Posterior cingulate gyrus (tissue), 11 donors: ENCODE data around the gene CHID1.

Experiments
- DNase-seq, 10 donors: peaks; one replicate each; pipeline versions ENCODE4 v3.0.0 to v3.0.0-alpha.2; 2020 to 2021; ENCODE audit warnings: mixed read lengths in 3 of 10
- intact Hi-C: fragments of 100-400 bp; cut with DNase I; formaldehyde crosslinking; loops from one replicate; pipeline ENCODE4 v1.15.1; 2023

Gene CHID1

DNA sequence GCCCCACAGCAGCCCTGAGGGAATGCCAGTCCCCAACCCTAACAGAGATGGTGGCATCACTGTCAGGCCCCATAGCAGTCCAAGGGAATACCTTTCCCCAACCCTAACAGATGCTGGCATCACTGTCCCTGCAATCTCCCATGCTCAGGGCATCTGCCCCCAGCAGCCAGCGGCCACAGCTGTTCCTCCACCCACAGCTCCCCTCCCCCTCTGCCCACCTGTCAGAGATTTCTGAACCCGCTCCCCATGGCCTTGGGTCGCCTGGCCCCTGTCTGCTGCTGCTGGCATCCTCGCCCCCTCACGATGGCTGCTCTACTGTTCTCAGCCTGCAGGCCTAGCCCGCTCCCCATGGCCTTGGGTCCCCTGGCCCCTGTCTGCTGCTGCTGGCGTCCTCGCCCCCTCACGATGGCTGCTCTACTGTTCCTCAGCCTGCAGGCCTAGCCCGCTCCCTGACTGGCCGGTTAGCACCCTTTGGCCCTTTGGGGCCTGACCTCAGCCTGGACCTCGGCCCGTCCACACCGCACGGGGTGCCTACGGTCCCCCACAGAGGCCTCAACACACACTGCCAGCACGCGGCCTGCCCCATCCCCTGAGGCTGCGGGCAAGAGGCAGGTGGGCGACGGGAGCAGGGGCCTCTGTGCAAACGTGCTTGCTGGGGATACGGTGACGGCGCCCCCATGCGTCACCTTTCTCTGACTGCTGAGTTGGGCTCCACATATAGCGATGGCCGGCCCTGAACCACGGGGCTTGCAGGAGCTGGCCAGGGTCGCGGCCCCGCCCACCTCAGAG lies 20.7 kb downstream of the CHID1 start:
- DNase-seq = no peak
- intact Hi-C loops = no loop called here

DNA sequence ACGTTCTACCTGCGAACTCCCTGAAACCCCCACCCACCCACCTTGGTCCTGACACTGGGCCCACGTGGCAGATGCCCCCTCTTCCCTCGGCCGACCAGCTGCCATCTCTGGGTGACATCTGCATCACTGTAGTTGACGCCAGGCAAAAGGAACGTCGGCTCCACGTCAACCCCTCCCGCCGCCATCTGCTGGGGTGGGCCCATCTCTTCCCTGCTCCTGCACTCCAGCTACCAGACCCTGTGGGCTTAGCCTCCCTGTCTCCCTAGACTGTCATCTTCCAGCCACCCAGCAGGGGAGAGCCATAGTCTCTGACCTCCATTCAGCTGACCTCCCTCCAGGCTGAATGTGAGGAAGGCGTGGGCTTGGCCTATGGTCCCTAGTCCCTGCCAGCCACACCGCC lies 21.4 kb downstream of the CHID1 start:
- DNase-seq = no peak
- intact Hi-C loops = no loop called here

DNA sequence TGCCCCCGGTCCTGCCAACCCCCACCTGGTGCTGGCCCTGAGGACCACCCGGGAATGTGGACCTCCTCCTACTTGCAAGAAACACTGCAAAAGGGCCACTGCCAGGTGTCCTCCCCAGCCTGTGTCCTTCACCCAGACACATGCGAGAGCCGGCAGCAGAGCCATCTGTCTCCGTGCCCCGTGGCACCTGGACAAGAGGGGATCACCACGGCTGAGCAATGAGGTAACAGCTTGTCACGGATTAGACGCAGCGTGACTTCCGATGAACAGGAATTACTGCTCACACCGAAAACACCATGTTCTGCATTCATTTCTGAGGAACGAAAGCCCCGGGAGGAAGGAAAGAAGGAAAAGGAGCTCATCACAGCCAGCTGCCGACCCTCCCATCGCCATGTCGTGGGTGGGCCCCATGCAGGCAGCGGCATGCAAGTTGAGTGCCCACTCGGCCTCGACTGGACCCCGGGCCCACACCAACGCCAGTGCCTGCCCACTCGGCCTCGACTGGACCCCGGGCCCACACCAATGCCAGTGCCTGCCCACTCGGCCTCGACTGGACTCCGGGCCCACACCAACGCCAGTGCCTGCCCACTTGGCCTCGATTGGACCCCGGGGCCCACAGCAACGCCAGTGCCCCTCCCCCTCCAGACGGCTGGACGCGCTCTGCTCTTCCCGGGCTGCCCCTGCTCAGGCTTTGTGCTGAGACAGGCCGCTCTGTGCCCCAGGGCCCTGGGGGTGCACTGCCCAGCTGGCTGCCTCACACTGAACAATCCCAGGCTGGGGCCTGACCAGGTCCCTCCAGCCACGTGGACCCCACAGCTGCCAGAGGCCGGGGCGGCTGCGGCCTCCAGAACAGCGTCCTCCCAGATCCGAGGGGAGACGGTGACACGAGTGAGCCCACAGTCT lies 22.0 kb downstream of the CHID1 start:
- peak in 3 of 10 donors; percentile 25 to 91 (median 54) for DNase-seq
- intact Hi-C loops = no loop called here

DNA sequence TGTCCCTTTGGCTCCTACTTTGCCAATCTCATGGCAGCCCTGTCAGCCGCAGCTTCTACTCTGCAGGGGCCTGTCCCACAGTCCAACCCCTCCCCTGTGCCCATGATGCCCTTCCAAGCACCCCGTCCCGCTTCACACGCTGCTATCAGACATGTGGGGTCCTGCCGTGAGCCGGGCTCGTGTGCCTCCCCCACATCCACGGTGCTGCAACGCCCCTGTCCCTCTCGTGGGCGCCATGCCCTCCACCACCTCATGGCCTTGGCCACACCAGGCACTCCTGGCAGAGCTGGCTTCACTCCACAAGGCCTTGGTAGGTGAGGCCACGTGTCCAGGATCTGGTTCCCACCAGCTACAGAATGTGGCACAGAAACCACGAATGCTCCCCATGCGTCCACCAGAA lies 23.0 kb downstream of the CHID1 start:
- no peak for DNase-seq
- intact Hi-C loops = no loop called here

DNA sequence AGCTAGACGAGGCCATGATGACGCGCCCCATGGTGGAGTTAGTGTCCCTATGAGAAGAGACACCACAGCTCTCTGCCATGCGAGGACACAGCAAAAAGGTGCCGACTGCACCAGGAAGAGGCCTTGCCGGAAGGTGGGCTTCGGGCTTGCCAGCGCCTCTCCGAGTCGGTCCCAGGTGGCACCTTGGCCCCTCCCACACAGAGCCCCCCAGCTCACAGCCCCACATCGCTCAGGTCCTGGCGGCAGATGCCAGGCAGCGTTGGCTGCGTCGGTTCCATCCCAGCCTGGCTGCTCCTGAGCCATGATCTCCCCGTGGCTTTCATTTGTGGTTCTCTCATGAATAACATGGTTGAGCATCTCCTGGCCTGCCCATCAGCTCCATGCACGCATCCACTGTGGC lies 24.0 kb downstream of the CHID1 start:
- DNase-seq = no peak
- intact Hi-C loops = no loop called here

DNA sequence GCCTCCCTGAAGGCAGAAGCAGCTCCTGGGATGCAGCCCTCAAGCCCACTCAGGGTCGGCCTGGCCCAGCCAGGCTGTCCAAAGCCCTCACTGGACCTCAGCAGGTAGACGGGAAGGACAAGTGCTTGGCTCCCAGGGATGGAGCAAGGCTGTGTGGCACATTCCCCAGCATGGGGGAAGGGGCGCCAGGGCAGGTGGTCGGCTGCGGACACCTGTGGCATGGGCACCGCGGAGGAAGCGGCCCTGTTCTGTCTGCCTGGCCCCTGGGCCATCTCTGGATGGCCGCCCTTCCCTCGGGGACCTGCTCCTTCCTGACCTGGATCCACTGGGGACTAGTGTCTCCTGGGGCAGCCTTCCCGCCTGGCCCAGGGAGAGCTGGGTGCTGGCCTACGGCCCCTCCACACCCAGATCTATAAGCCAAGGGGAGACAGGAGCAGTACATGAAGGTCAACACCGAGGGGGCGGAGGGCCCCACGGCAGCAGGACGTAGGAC lies 26.0 kb downstream of the CHID1 start:
- intact Hi-C loops = no loop called here
- DNase-seq = no peak

DNA sequence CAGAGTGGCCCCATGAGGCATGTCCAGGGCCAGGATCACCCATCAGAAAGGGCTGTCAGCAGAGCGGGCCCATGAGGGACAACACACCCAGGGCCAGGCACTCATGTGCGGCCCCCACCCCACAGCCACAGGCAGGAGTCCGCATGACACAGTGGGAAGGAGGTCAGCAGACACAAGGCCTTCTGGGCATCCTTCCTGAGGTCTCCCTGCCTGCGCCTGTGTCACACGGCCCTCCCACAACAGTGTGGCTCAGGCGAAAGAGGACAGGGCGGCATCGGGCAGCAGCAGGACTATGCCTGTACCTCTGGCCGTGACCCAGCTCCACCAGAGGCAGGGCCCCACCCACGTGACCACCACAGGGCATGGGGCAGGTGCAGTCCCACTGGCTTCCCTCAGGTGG lies 27.1 kb downstream of the CHID1 start:
- no peak for DNase-seq
- intact Hi-C loops = no loop called here

DNA sequence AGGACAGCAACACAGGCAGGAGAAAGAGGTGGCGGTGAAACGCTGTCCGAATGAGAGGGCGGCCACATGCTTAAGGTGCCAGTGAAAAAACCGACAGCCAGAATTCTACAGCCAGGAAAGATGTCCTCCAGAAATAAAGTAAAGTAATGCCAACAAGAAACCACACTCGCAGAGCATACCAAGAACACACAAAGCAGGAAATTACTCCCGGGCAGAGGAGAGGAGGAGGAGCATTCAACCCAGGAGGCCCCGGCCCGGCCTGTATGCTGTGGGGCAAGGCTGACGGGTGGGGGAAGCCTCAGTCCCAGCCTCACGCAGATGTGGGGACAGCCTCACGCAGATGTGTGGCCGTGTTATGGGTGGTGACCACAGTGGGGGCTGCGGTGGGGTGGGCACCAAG lies 28.0 kb downstream of the CHID1 start:
- intact Hi-C loops = no loop called here
- DNase-seq = no peak

DNA sequence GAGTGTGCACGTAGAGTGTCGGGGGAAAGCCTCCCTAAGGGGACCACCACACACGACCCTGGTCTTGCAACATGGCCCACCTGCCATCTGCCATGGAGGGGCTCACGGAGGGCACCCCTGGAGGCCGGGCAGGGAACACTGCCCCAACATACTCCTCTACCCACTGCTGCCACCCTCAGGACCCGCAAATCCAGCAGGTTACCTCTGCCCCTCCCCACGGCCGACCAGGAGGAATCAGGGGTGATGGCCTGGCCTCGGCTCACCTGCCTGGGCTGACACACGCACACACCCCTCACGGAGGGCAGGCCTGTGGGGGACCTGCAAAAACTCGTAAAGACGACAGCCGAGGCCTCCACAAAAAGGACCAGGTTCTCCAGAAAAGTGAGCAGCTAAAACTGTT lies 30.2 kb downstream of the CHID1 start:
- DNase-seq = no peak
- intact Hi-C loops = no loop called here

DNA sequence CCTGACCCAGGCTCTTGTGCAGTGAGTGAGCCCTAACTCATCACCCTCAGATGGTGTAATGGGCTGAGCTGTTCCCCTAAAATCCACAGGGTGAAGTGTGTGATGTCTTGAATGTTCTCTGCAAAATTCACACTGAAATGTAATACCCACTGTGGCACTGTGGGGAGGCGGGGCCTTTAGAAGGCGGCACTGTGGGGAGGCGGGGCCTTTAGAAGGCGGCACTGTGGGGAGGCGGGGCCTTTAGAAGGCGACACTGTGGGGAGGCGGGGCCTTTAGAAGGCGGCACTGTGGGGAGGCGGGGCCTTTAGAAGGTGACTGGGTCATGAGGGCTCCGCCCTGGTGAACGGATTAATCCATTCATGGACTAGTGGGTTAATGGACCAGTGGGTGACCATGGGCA lies 33.0 kb downstream of the CHID1 start:
- DNase-seq = no peak
- intact Hi-C loops = no loop called here

DNA sequence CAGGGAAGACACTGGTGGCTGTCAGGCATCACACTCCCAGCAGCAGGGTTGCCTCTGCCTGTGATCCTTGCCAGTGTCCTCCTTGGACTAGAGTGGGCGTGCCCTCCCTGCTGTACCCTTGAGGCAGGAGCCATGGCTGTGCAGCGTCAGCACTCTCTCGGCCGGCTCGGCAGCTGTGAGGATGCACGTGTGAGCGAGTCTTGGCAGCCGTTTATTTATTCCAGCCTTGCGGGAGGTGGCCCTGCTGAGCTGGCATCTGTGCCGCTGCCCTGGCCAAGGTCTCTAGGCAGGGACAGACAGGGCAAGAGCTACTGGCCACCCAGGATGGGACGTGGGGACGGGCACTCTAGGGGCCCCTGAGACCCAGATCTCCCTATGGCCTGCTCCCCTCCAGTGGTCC lies 34.1 kb downstream of the CHID1 start:
- intact Hi-C loops = no loop called here
- peak; percentile 32 to 94 (median 66) for DNase-seq

DNA sequence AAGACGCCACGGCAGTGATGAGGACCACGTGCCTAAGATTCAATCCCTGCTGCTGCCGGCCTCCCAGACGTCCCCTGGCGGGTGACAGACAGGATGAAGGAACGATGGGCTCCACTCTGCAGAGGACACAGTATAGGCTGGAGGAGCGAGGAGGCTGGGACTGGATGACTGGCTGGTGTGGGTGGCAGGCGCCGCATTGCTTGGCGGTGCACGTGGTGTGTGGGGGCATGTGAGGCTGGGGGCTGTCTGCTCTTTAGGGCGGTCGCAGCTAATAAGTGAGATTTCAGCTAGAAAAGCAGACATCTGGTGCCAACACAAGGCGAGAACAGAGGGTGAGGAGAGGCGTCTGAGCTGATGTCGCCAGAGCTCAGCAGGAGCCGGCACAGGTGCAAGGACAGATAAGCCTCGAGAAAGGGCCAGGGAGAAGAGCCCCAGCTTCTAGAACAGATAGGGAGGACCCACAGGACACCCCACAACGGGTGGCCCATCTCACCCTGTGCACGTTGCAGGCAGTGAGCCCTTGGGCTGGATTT lies 34.8 kb downstream of the CHID1 start:
- peak in 6 of 10 donors; percentile 30 to 91 (median 72) for DNase-seq
- intact Hi-C loops = no loop called here

DNA sequence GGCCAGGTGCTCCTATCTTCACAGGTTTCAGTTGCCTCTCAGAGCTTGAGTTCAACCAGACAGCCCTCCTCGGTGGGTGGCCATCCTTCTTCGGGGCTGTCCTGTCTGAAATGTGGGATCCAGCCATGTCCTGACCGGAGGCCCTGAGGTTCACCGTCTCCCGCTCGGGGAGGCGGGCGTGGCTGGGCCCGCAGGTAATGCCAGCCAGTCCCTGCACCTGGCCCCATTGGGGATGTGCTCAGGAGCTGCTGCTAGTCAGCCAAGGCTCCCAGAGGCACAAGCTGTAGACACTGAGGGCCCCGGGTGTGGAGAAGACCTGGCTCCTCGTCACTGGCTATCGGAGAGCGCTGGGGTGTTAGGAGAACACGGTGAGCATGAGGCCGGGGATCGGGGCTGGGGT lies 35.4 kb downstream of the CHID1 start:
- intact Hi-C loops = no loop called here
- no peak for DNase-seq

DNA sequence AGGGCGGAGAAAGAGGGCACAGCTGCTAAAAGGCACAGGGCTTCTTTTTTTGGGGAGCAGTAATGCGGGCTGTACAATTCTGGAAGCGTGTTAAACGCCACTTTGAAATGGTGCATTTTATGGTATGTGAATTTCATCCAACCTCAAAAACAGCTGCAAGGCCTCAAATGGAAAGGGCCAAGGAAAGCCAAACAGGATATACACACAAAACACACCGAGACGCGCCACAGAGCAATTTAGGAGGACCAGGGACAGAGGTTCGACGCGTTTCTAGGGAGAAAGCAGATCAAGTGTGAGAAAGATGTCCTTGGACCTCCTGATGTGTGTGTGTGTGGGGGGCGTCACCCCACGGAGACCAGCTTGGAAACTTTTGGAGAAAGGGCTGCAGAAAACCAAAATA lies 36.9 kb downstream of the CHID1 start:
- intact Hi-C loops = no loop called here
- no peak for DNase-seq

DNA sequence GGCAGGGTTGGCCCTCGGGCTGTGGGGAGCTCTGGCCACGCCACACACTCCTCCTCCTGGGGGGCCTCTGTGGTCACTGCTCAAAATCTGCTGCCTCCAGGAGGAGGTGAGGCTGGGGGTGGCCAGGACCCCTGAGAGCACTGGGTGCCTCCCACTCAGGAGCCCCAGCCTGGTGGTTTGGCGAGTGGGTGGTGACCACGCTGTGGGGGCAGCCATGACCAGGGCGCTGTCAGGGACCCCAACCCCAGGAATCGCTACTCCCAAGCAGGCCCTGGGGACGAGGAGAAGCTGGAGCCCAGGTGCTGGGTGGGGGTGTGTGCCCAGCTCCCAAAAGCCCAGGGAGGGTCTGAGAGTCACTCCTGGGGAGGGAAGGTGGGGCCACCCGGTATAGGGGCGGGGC lies 37.8 kb downstream of the CHID1 start:
- intact Hi-C loops = no loop called here
- no peak for DNase-seq

DNA sequence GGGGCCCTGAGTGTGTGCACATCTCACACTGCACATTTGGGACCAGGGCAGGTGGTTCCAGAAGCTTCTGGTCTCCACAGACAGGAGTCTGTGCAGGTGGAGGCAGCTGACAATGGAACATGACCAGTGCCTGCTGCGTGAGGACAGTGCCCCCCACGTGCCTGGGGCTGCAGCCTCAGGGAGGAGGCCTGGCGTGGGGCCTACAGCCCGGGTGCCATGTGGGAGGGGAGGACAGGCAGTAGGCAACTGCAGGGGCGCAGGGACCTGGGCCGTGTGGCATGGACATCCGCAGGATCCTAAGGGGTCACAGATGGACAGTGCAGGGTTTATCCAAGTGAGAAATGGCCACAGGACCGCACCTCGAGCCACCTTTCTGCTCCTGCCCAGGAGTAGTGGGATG lies 39.1 kb downstream of the CHID1 start:
- intact Hi-C loops = no loop called here
- DNase-seq = no peak

DNA sequence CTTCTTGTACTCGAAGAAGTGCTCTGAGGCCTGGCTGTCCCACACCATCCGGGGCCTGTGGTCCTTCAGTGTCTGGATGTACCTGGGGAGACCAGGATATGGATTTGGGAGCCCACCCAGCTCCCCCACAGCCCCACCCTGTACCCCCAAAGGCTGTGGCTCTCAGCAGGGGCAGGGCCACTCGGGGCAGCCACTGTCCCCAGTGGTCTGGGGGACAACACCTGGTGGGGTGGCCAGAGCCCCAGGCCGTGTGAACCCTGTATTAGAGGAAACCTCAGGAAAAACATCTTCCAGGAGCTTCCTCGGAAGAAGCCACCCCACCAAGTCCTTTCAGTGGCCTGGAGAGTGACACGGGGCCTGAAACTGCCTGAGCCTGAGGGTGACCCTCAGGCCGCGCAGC lies 40.2 kb downstream of the CHID1 start:
- intact Hi-C loops = no loop called here
- peak in 1 of 10 donors; percentile 85 for DNase-seq

DNA sequence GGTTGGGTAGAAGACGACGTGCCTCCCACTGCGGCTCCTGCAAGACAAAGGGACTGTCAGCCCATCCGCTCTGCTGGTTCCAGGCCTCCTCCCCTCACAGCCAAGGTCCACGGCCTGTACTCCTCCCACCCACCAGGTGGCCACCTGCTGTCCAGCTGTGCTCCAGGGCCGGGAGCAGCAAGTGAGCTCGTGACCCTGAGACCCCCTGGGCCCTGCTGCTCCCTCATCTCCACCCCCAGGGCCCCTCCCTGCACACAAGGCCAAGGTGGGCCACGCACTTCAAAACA lies 40.5 kb downstream of the CHID1 start:
- DNase-seq = no peak
- intact Hi-C loops = no loop called here

DNA sequence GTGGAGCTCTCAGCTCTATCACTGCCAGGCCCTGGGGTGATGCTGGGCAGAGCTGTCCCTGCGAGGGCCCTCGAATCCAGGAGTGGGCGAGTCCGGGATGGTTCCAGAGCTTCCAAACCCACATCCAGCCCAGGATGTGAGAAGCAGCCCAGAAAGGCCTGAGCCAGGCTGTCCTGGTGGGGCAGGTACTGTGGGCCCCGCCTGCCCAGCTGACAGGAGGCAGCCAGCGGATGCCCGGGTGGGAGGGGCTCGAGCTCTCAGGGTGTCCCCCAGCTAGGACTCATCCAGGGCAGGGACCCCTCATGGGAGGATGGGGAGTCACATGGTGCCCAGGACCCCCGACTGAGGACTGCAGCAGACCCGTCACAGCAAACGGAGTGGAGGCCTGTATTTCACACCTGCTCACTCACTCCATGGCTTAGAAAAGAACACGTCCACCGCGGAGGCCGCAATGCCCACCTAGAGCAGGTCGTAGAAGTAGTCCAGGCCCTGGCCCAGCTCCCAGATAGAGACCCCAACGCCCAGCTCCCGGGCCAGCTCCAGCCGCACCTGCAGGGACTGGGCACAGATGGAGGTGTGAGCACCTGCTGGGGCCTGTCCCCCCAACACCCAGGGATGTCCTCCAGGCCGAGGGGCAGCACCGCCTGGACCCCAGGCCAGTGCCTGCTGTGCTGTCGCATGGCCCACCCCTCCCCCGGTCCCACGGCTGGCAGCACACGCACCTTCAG lies 41.0 kb downstream of the CHID1 start:
- DNase-seq = no peak
- intact Hi-C loops = no loop called here

DNA sequence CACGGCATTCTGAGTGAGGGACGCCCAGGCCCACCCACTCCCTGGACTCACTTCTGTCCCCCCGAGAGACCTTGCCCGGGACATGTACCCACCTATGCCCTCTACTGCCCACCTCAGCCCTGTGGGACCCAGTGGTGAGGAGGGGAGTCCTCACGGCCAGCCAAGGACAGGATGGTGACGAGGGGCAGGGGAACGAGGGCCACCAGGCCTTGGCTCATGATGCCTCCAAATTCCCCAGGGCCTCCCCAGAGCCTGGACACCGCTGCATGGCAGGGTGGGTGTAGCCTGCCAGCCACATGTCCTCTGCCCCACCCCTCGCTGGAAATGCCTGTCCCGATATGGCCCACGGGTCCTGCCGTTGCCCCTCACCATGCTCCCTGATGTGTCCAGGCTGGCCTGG lies 41.8 kb downstream of the CHID1 start:
- intact Hi-C loops = no loop called here
- DNase-seq = no peak

DNA sequence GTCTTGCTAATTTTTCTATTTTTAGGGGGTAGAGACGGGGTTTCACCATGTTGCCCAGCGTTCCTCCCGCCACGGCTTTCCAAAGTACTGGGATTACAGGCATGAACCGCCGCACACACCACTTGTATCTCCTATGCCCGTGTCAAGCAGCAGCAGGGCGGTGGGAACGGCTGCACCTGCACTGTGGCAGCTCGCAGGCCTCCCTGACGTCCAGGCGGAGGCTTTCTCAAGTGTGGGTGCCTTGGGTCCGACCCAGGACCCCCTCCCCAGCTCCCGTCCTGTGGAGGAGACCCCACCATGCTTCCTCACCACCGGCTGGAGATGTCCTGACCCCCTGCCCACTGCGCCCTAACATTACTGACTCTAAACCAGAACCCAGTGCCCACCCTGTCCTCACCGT lies 42.2 kb downstream of the CHID1 start:
- intact Hi-C loops = no loop called here
- no peak for DNase-seq
